CD4-positive, alpha-beta T cell treated with Interferon alpha-2 for 1 hour (primary cell): ENCODE data around the gene TBCE.
"Not testable (repeated sequence)": the region's sequence is repeated elsewhere in the genome, so short reads cannot be mapped to it uniquely, and the experiment has no call there.

Experiments
- DNase-seq, 2 donors: peaks; one replicate each; pipeline ENCODE4 v3.0.0-alpha.2; 2020 to 2022

TBCE gene

DNA sequence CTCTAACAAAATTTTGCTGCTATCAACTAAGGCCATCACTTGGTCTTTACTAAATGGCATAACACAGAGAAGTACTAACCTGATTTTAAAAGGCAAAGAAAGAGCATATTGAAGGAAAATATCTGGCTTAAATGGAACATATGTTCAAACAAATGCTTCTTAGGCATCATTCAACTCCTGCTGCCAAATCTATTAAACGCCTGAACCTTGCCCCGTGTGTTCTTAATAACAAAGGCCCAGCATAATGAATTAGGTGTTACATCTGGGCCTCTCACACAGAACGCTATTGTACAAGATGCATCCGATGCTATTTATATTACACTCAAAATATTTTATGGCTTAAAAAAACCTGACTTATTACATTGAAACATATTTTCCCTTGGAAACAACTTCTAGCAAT, 88.6 kb downstream of the TBCE start:
- DNase-seq: no peak

DNA sequence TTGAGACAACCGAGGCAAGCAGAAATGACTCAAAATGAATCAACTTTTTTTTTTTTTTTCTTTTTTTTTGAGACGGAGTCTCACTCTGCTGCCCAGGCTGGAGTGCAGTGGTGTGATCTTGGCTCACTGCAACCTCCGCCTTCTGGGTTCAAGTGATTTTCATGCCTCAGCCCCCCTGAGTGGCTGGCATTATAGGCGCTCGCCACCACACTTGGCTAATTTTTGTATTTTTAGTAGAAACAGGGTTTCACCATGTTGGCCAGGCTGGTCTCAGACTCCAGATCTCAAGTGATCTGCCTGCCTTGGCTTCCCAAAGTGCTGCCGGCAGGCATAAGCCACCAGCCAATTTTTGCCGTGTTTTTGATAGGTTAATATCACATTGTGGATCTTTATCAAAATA, 90.6 kb downstream of the TBCE start:
- DNase-seq: not testable (repeated sequence)

DNA sequence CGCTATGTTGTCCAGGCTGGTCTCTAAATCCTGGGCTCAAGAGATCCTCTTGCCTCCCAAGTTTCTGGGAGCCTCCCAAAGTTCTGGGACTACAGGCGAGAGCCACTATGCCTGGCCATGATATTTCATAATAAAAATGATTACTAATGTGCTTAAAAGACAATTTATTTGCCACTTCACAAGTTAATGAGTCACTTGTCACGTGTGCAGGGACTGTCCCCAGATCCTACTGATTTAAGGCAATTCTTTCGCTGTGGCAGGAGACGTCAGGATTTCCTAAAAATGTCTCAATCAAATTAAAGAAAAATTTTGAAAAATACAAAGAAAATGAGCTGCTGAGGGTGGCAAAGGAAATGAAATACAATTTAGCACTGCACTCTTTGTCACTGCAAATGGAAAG, 93.5 kb downstream of the TBCE start:
- DNase-seq: no peak

DNA sequence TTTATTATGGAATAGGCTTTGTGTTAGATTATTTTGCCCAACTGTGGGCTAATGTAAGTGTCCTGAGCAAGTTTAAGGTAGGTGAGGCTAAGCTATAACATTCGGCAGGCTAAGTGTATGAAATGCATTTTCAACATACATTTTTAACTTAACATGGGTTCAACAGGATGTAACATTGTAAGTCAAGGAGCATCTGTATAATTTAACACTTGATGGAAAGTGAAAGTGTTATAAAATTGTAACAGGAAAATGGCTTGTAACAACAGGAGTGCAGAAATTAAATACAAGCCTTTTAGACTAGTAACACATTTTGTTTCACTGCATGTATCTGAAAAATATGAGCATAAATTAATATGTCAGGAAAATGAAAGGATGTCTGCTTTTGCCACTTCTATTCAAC, 94.7 kb downstream of the TBCE start:
- DNase-seq: peak in 1 of 2 donors; percentile 5

DNA sequence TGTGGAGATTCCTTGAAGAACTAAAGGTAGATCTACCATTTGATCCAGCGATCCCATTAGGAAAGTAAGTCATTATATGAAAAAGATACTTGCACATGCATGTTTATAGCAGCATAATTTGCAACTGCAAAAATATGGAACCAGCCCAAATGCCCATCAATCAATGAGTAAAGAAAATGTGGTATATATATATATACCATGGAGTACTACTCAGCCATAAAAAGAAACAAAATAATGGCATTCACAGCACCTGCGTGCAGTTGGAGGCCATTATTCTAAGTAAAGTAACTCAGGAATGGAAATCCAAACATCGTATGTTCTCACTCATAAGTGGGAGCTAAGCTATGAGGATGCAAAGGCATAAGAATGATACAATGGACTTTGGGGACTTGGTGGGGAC, 95.6 kb downstream of the TBCE start:
- DNase-seq: not testable (repeated sequence)

DNA sequence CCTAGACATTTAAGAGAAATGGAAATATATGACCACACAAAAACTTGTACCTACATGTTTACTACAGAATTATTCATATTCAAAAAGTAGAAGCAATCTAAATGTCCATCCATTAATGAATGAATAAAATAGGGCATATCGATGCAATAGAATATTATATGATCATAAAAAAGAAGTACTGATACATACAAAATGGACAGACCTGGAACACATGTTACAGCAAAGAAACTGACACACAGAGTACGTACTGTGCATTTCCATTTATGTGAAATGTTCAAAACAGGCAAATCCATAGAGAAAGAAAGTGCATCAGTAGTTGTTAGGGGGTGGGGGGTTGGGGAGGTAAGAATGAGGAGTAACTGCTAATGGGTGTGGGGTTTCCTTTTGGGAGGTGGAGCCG, 97.8 kb downstream of the TBCE start:
- DNase-seq: no peak

DNA sequence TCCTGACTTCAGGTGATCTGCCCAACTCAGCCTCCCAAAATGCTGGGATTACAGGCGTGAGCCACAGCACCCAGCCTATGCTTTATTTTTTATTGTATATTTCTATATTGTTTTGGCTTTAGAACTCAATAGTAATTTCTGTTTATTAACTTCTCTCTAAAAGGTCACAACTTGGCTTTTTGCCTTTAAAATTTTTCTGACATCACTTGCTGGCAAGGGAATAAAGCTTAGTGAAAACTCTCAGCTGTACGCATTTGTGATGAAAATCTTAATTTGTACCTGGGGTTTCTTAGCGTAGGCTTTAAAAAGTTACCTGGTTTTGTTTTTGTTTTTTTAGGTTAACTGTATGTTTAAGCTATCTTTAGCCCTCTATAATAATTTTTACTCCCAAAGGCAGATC, 100.8 kb downstream of the TBCE start:
- no peak for DNase-seq

DNA sequence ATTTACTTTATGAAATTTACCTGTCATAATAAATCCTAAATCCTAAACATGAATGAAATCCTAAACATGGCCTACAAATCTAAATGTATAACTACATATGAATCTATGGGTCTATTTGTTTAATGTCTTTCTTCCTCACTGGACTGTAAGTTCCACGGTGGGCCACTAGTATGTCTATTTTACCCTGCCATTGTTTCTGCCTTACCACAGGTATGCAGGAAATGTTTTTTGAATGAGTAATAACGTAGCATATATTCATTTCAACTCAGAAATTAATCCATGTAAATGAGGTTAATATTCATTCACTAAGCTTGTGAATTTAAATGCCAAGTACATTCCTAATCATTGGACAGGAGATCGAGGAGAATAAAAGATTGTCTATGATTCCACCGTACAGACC, 101.7 kb downstream of the TBCE start:
- DNase-seq: no peak

DNA sequence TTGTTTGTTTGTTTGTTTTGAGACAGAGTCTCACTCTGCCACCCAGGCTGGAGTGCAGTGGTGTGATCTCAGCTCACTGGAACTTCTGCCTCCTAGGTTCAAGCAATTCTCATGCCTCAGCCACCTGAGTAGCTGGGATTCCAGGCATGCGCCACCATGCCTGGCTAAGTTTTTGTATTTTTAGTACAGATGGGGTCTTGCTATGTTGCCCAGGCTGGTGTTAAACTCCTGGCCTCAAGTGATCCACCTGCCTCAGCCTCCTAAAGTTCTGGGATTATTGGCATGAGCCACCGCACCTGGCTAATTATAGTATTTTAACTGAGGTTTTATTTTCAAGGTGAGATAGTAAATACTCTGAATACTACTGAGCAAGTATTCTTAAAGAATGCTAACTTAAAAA, 102.7 kb downstream of the TBCE start:
- DNase-seq: not testable (repeated sequence)

DNA sequence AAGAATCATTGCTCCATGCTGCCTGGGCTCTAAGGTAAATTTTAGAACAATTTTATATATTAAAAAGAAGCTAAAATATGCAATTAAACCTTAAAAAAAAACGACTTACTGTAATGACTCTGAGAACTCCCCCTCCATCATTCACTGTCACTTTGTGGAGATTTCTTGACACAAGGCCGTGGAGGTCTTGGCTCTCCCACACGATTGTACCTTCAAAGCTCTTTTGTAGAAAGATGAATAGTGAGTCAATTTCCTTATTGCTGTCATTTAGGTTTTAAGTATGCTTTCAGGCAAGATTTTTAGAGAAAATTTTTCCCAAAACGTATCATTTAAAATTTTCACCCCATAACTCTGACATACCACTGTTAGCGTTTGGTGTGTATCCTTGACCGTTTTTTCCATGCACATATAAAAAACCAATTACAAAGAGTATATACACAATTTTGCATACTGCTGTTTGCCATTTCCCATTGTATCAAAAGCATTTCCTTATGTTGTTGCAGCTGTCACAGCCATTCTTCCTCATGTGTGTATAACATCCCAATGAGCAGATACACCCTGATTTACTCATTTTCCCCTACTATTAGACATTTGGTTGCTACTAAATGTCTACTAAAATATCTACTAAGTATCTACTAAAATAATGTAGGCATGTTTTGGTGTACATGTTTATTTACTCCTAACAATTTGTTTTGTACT, 103.7 kb downstream of the TBCE start:
- DNase-seq: no peak

DNA sequence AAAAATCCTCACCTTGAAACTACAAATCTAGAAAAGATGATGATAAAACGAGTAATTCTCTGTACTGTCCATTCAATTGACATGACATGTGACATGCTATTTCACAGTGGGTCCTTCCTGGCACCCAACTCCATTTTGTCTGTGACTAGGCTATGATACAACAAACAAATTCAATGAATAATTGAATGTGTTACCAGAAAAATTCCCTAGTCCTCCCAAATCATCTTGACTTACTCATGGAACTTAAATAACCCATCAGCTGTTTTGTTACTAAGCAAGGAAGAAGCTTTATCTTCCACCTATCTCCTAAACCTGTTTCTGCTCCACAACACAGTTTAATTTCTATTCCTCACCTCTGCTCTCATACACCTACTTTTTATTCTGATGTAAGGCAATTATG, 106.6 kb downstream of the TBCE start:
- DNase-seq: no peak

DNA sequence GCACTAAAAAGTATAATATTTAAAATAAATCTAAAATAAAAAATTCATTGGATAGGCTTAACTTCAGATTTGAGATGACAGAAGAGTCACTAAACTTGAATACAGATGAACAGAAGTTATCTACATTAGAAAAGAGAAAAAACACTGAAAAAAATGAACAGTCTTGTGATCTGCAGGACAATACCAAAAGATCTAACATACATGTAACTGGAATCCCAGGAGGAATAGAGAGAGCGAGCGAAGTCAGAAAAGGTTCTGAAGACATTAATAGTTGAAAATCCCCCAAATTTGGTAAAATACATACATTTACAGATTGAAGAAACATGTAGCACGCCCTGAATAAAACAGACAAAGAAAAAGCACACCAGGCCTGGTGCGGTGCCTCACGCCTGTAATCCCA, 115.9 kb downstream of the TBCE start:
- DNase-seq: no peak

DNA sequence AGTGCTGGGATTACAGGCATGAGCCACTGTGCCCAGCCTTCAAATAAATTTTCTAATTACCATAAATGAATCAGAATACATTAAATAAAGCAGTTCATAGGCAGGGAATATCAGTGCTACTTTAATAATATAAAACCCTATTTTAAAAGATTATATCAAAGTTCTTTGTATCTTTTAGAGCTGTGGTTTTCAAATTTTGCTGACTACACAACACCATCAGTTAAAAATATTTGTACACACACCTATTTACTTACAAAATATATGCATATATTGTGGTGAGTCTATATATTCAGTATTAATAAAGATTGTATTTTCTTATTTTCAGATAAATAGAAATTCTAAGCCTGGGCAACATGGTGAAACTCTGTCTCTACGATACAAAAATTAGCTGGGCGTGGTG, 118.3 kb downstream of the TBCE start:
- DNase-seq: no peak

DNA sequence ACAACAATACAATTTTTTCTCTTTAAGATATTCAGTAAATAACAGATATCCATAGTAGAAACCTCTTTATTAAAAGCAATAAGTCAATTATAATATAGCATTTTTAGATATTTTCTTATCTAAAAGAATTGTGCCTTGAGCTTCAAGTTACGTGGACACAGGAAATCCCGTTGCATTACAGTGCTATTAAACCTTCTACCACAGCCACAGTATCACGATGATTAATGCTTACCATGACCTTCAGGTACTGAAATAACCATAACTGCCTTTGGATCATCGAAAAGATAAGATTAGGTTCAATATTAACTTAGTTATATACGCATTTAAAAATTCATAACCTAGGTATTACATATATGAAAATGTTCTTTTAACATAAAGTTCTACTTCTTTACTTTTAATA, 119.1 kb downstream of the TBCE start:
- DNase-seq: no peak

DNA sequence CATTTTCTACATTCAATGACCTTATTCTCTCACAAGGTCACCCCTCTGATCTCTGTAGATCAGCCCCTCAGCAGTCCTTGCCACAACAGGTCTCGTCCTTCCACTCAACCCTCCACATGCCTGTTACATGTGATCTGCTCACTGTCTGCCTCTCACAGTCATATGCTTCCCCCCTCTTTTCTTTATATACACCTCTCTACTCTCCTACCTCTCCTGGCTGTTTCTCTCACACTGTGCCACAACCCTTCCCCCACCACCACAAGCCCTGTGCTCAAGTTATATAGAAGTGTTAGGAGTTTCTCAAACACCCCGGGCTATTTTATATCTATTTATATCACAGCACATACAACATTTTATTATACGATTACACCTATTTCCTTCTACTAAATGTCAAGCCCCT, 124.4 kb downstream of the TBCE start:
- DNase-seq: no peak

DNA sequence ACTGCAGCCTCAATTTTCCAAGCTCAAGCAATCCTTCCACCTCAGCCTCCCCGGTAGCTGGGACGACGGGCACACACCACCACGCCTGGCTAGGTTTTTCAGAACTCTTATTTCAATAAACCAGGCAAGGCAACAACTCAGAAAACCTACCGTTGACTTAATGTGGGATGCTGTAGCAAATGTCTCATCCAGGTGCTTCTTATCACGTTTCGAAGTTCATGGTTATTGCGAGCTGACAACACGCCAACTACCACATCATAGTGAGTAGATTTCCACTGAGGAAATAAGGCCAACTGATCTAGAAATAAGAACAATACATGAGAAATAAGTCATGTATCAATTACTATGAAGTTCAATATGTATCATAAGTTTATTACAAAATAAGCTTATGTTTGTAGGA, 127.3 kb downstream of the TBCE start:
- no peak for DNase-seq

DNA sequence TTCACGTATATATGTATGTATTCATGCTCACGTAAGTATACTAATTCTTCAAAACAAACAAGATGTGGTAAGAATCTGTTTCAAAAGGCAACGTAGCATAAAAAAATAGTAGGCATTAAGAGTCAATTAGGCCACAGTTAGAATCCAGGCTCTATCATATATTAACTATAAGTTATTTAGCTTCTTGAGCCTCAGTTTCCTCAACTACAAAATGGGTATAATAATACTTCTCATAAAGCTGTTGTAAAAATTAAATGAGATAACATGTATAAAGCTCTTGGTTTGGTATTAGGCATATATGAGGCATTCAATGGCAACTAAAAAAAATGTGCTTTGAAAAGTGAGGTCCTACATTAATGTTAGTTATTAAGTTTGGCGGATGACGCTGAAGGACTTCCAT, 127.8 kb downstream of the TBCE start:
- no peak for DNase-seq

DNA sequence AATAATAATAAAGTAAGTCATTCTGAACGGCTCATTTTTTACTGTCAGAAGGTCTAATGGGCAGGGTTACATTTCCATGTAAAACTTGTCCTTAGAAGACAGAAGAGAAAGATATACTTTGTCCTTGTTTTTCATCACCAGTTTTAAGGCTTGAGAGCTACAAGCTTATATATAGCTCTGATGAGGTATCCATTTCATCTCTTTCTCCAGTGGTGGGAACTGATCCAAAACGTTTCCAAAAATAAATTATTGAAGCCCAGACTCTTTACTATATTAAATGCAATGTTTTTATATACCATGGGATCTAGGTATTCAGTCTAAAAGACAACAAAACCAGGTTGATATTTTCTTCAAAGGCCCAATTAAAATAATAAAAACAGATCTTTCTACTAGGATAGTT, 128.3 kb downstream of the TBCE start:
- DNase-seq: no peak

DNA sequence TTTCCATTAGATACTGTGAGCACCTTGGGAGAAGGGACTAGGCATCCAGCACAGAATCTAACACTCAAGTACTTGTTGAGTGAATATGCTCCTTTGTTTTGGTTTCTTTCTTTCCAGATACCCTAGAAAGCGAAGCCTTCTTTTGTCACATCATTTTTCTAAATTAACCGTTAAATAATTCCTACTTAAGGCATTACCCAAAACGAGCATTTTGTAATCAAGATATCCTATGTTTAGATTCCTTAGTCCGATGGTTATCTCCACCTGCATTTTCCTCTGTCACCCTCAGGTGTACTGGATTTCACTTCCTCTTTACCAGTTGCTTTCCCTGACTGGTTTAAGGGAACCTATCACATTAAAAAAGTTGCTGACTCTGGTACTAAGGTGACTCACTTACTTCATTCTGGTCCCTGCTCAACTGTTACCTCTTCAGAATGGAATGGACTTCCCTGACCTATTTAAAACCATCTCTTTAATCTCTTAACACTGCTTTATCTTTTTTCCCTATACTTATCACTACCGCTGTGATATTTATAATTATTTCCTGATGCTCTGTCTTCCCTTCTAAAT, 133.8 kb downstream of the TBCE start:
- no peak for DNase-seq
